T-helper 22 cell (primary cell): ENCODE data around the gene CDC14A.
A peak's percentile ranks its signal among the peaks of the same experiment; 100 is the strongest.
"Not testable (repeated sequence)": the region's sequence is repeated elsewhere in the genome, so short reads cannot be mapped to it uniquely, and the experiment has no call there.

Source experiments
- DNase-seq: peaks from one replicate; pipeline ENCODE4 v3.0.0-alpha.2; 2020; ENCODE audit warnings: low read depth

The CDC14A gene

GRCh38 chr1:100352267-100353070, at the start of gene CDC14A:
TSS of gene CDC14A (plus strand) at chr1:100352506. CDS start at chr1:100352955, 449 bp downstream.
- peak; percentile 86 for DNase-seq

- DNase-seq: no peak
These were observed 49.6 kb upstream of the CDC14A start for GRCh38 chr1:100302739-100303138.

GRCh38 chr1:100304227-100304626, 48.1 kb upstream of the CDC14A start:
- DNase-seq: no peak

GRCh38 chr1:100304921-100305320, 47.4 kb upstream of the CDC14A start:
- DNase-seq: no peak

- DNase-seq: no peak
These were observed 46.4 kb upstream of the CDC14A start for GRCh38 chr1:100305954-100306353.

- DNase-seq: no peak
These were observed 45.5 kb upstream of the CDC14A start for GRCh38 chr1:100306735-100307313.

- DNase-seq: no peak
These were observed 43.5 kb upstream of the CDC14A start for GRCh38 chr1:100308777-100309176.

- no peak for DNase-seq
These were observed 42.4 kb upstream of the CDC14A start for GRCh38 chr1:100309863-100310262.

GRCh38 chr1:100313382-100313781, 38.9 kb upstream of the CDC14A start:
- no peak for DNase-seq

GRCh38 chr1:100316622-100317021, 35.7 kb upstream of the CDC14A start:
- DNase-seq: no peak

GRCh38 chr1:100320311-100321099, 31.8 kb upstream of the CDC14A start:
- no peak for DNase-seq

GRCh38 chr1:100321100-100321493, 31.2 kb upstream of the CDC14A start:
- no peak for DNase-seq

- DNase-seq: no peak
These were observed 30.8 kb upstream of the CDC14A start for GRCh38 chr1:100321506-100321905.

- no peak for DNase-seq
These were observed 29.7 kb upstream of the CDC14A start for GRCh38 chr1:100322436-100323211.

GRCh38 chr1:100323419-100324106, 28.7 kb upstream of the CDC14A start:
- no peak for DNase-seq

- DNase-seq: no peak
These were observed 26.6 kb upstream of the CDC14A start for GRCh38 chr1:100325415-100326324.

GRCh38 chr1:100326325-100326670, 26.0 kb upstream of the CDC14A start:
- DNase-seq: not testable (repeated sequence)

- no peak for DNase-seq
These were observed 24.2 kb upstream of the CDC14A start for GRCh38 chr1:100328133-100328532.

- DNase-seq: not testable (repeated sequence)
These were observed 21.2 kb upstream of the CDC14A start for GRCh38 chr1:100331146-100331545.

GRCh38 chr1:100332331-100332730, 20.0 kb upstream of the CDC14A start:
- no peak for DNase-seq
